ENCODE data around the gene INPP4A. TPM values are rescaled to one million over a fixed set of nuclear protein-coding genes. Genes with fewer than 3 reads are reported as not detected.
A peak's percentile ranks its signal among the peaks of the same experiment; 100 is the strongest.

The INPP4A gene
- total RNA-seq, 2 donors from 2014 or later: 10.9 to 12.2 TPM

- TF ChIP-seq POLR2A (IDR thresholded peaks at IDR 0.05) (no peak), CTCF (IDR thresholded peaks at IDR 0.05) (no peak)
- DNase-seq (no peak), ATAC-seq (no peak)
- intact Hi-C loops (cut with DNase I): no loop called here
- Histone ChIP-seq H3K36me3 (replicated peaks in 1 of 2; ENCODE audit: insufficient read depth in 1 of 2, low read depth in 2 of 2) (no peaks in the 10 kb centered on the region), H3K9me3 (no peaks in the 10 kb centered on the region), H3K4me1 (peaks cover 30% of the 10 kb centered on the region), H3K4me3 (no peak overlapping the region), H3K27me3 (no peaks in the 10 kb centered on the region), H3K27ac (no peak overlapping the region)
- 87% methylated on average over 9 of the region's 9 CpGs for WGBS, 2 donors
These were observed 28.5 kb downstream of the INPP4A start for GRCh38 chr2:98472961-98473746.

- no peak for DNase-seq
- Histone ChIP-seq H3K4me1 (peaks cover 36% of the 10 kb centered on the region), H3K9me3 (no peaks in the 10 kb centered on the region), H3K36me3 (replicated peaks in 1 of 2; ENCODE audit: insufficient read depth in 1 of 2, low read depth in 2 of 2) (no peaks in the 10 kb centered on the region), H3K27me3 (no peaks in the 10 kb centered on the region), H3K4me3 (no peak overlapping the region), H3K27ac (no peak overlapping the region)
- ATAC-seq: no peak
- 82 to 84% methylated on average over 10 of the region's 10 CpGs for WGBS, 2 donors
- intact Hi-C loops (cut with DNase I): no loop called here
- TF ChIP-seq POLR2A (IDR thresholded peaks at IDR 0.05): no peak
- no peak for TF ChIP-seq CTCF (IDR thresholded peaks at IDR 0.05)
These were observed 29.5 kb downstream of the INPP4A start for GRCh38 chr2:98473995-98474780.

GRCh38 chr2:98474979-98475632 is 30.4 kb downstream of the INPP4A start:
- TF ChIP-seq POLR2A (IDR thresholded peaks at IDR 0.05): no peak
- TF ChIP-seq CTCF (IDR thresholded peaks at IDR 0.05): no peak
- intact Hi-C loops (cut with DNase I): no loop called here
- ATAC-seq (no peak), DNase-seq (no peak)
- Histone ChIP-seq H3K4me3 (no peak overlapping the region), H3K27me3 (no peaks in the 10 kb centered on the region), H3K9me3 (no peaks in the 10 kb centered on the region), H3K36me3 (replicated peaks in 1 of 2; ENCODE audit: insufficient read depth in 1 of 2, low read depth in 2 of 2) (no peaks in the 10 kb centered on the region), H3K4me1 (peaks cover 45% of the 10 kb centered on the region), H3K27ac (no peak overlapping the region)
- 90% methylated on average over 5 of the region's 5 CpGs for WGBS, 2 donors

GRCh38 chr2:98476192-98476868 is 31.7 kb downstream of the INPP4A start:
- WGBS, 2 donors: 71 to 74% methylated on average over 8 of the region's 9 CpGs
- H3K4me1 ChIP-seq: peaks cover 52% of the 10 kb centered on the region
- ATAC-seq: no peak

More at GRCh38 chr2:98476192-98476868, 31.7 kb downstream of the INPP4A start:
- H3K36me3 ChIP-seq (replicated peaks in 1 of 2; ENCODE audit: insufficient read depth in 1 of 2, low read depth in 2 of 2): no peaks in the 10 kb centered on the region
- no peak overlapping the region for H3K4me3 ChIP-seq
- DNase-seq: peak in 3 of 4 donors; percentile 40 to 53 (median 50)
- no peak for TF ChIP-seq CTCF (IDR thresholded peaks at IDR 0.05)
- no peak for TF ChIP-seq POLR2A (IDR thresholded peaks at IDR 0.05)
- no peaks in the 10 kb centered on the region for H3K27me3 ChIP-seq
- H3K9me3 ChIP-seq: no peaks in the 10 kb centered on the region
- no peak overlapping the region for H3K27ac ChIP-seq
- intact Hi-C loops (cut with DNase I): no loop called here
